ENCODE results near the gene UNC119B. TPM values are rescaled to one million over a fixed set of nuclear protein-coding genes. Genes with fewer than 3 reads are reported as not detected.
A peak's percentile ranks its signal among the peaks of the same experiment; 100 is the strongest.

Gene UNC119B
- total RNA-seq = 10 to 100 TPM in 3 of 4 donors, 1 to 10 TPM in 1; 9.8 to 25.4 (median 21.5) TPM

GRCh38 chr12:120710031-120710804 is at the start of gene UNC119B:
Gene UNC119B (plus strand): TSS chr12:120710458. CDS start chr12:120710475, 17 bp downstream.
- DNase-seq = peak; percentile 65
- H3K4me1 ChIP-seq = peaks cover 7 to 24% (median 18%) of the 10 kb centered on the region in 4 donors
- in situ Hi-C loops (cut with MboI; ENCODE audit: low pct_ligation_motif_present in 1 of 4, low pct_unique_long_range_greater_than_20kb in 1 of 4, low sequenced_read_pairs in 3 of 4) (loop anchor here in 3 of 4 donors (5.0 to 10.0 kb wide), 4 partner anchors 63 to 125 kb away; partner anchors contain the start of genes CABP1 (in 2 of the 3) and POP5 (in 1 of the 3)), intact Hi-C loops (cut with DNase I; ENCODE audit: low total_unique reads) (loop anchor here (5.0 to 10.0 kb wide), 2 partner anchors 63 to 125 kb away; partner anchors contain the start of gene POP5)
- H3K36me3 ChIP-seq = no peaks in the 10 kb centered on the region
- H3K27ac ChIP-seq = peak within 1 kb of the TSS; percentile 89 to 96 (median 91)
- 0% methylated on average over 67 of the region's 76 CpGs; no CpG with 5 or more reads in 1 of the 2 donors for WGBS, 2 donors (ENCODE audit: low coverage in 1 of 2)
- no peak for TF ChIP-seq EP300 (IDR thresholded peaks at IDR 0.05; ENCODE audit: low read depth)
- TF ChIP-seq POLR2AphosphoS5 (IDR thresholded peaks at IDR 0.05) = peak in 1 of 3 donors; percentile 59
- no peak for TF ChIP-seq CTCF (IDR thresholded peaks at IDR 0.05)
- H3K27me3 ChIP-seq = no peaks in the 10 kb centered on the region
- no peaks in the 10 kb centered on the region for H3K9me3 ChIP-seq
- peak within 1 kb of the TSS; percentile 60 to 97 (median 84) for H3K4me3 ChIP-seq

- no peak overlapping the region for H3K4me3 ChIP-seq
- H3K36me3 ChIP-seq = no peaks in the 10 kb centered on the region
- no peak for TF ChIP-seq CTCF (IDR thresholded peaks at IDR 0.05)
- no peak for TF ChIP-seq POLR2AphosphoS5 (IDR thresholded peaks at IDR 0.05)
- TF ChIP-seq EP300 (IDR thresholded peaks at IDR 0.05; ENCODE audit: low read depth) = no peak
- no peak for TF ChIP-seq POLR2A (IDR thresholded peaks at IDR 0.05)
- intact Hi-C loops (cut with DNase I; ENCODE audit: low total_unique reads) = no loop called here
- H3K27me3 ChIP-seq = no peaks in the 10 kb centered on the region
- in situ Hi-C loops (cut with MboI; ENCODE audit: low pct_ligation_motif_present in 1 of 4, low pct_unique_long_range_greater_than_20kb in 1 of 4, low sequenced_read_pairs in 3 of 4) = no loop called here
- DNase-seq = no peak
- WGBS, 2 donors (ENCODE audit: low coverage in 1 of 2) = 55 to 72% methylated on average over 2 of the region's 2 CpGs
- peaks cover 0 to 8% (median 2%) of the 10 kb centered on the region in 4 donors for H3K4me1 ChIP-seq
- H3K27ac ChIP-seq = no peak overlapping the region
- no peaks in the 10 kb centered on the region for H3K9me3 ChIP-seq
These were observed 48.8 kb upstream of the UNC119B start for GRCh38 chr12:120661432-120661831.

- WGBS, 2 donors (ENCODE audit: low coverage in 1 of 2) = 71% methylated on average over 3 of the region's 3 CpGs; no CpG with 5 or more reads in 1 of the 2 donors
- intact Hi-C loops (cut with DNase I; ENCODE audit: low total_unique reads) (no loop called here), in situ Hi-C loops (cut with MboI; ENCODE audit: low pct_ligation_motif_present in 1 of 4, low pct_unique_long_range_greater_than_20kb in 1 of 4, low sequenced_read_pairs in 3 of 4) (no loop called here)
- DNase-seq = no peak
- Histone ChIP-seq H3K4me1 (peaks cover 0 to 8% (median 2%) of the 10 kb centered on the region in 4 donors), H3K36me3 (no peaks in the 10 kb centered on the region), H3K27me3 (no peaks in the 10 kb centered on the region), H3K9me3 (no peaks in the 10 kb centered on the region), H3K27ac (no peak overlapping the region), H3K4me3 (no peak overlapping the region)
- TF ChIP-seq POLR2A (IDR thresholded peaks at IDR 0.05) = no peak
- TF ChIP-seq POLR2AphosphoS5 (IDR thresholded peaks at IDR 0.05) = no peak
- TF ChIP-seq EP300 (IDR thresholded peaks at IDR 0.05; ENCODE audit: low read depth) = no peak
- TF ChIP-seq CTCF (IDR thresholded peaks at IDR 0.05) = no peak
These were observed 47.4 kb upstream of the UNC119B start for GRCh38 chr12:120662879-120663278.

GRCh38 chr12:120663741-120664140 is 46.5 kb upstream of the UNC119B start:
- intact Hi-C loops (cut with DNase I; ENCODE audit: low total_unique reads) = no loop called here
- no peak for DNase-seq
- Histone ChIP-seq H3K4me1 (peaks cover 0 to 8% (median 2%) of the 10 kb centered on the region in 4 donors), H3K36me3 (no peaks in the 10 kb centered on the region), H3K9me3 (no peaks in the 10 kb centered on the region), H3K4me3 (no peak overlapping the region), H3K27ac (no peak overlapping the region), H3K27me3 (no peaks in the 10 kb centered on the region)
- in situ Hi-C loops (cut with MboI; ENCODE audit: low pct_ligation_motif_present in 1 of 4, low pct_unique_long_range_greater_than_20kb in 1 of 4, low sequenced_read_pairs in 3 of 4) = no loop called here
- no peak for TF ChIP-seq POLR2A (IDR thresholded peaks at IDR 0.05)
- TF ChIP-seq EP300 (IDR thresholded peaks at IDR 0.05; ENCODE audit: low read depth) = no peak
- TF ChIP-seq POLR2AphosphoS5 (IDR thresholded peaks at IDR 0.05) = no peak
- no peak for TF ChIP-seq CTCF (IDR thresholded peaks at IDR 0.05)
- 87% methylated on average over 5 of the region's 5 CpGs; no CpG with 5 or more reads in 1 of the 2 donors for WGBS, 2 donors (ENCODE audit: low coverage in 1 of 2)
